Esophagus squamous epithelium (tissue), 4 donors: ENCODE results near the gene ARHGEF37.

Source experiments
- CTCF ChIP-seq, 6 experiments: fragments of 450-650 bp in 4 of 6; fragments of 200-600 bp in 2 of 6; sonication (generic) in 2 of 6; IDR thresholded peaks; one replicate each; pipeline ENCODE4 v1.5.1; 2016 to 2019; ENCODE audit warnings: antibody characterized with exemption in 6 of 6, mild to moderate bottlenecking in 4 of 6, moderate library complexity in 4 of 6
- POLR2A ChIP-seq, 4 donors: fragments of 450-650 bp; IDR thresholded peaks; one replicate each; pipeline ENCODE4 v1.6.1; 2017; ENCODE audit warnings: antibody characterized with exemption in 4 of 4, mild to moderate bottlenecking in 4 of 4, moderate library complexity in 3 of 4

GRCh38 chr5:149576021-149576420 is 5.3 kb upstream of the ARHGEF37 start:
- no peak for TF ChIP-seq CTCF (IDR thresholded peaks at IDR 0.05)
- TF ChIP-seq POLR2A (IDR thresholded peaks at IDR 0.05) = no peak
